HG02571 (cell line): ENCODE measurements around the gene ZDHHC6.
"Not testable (repeated sequence)": the region's sequence is repeated elsewhere in the genome, so short reads cannot be mapped to it uniquely, and the experiment has no call there.

ENCODE experiments used
- ATAC-seq: cut with Tn5 transposase; IDR thresholded peaks from one replicate; pipeline ENCODE4 v1.9.1; 2021; ENCODE audit warnings: mild to moderate bottlenecking, moderate library complexity; ENCODE audit not compliant: unreplicated experiment

The ZDHHC6 gene, protein sequence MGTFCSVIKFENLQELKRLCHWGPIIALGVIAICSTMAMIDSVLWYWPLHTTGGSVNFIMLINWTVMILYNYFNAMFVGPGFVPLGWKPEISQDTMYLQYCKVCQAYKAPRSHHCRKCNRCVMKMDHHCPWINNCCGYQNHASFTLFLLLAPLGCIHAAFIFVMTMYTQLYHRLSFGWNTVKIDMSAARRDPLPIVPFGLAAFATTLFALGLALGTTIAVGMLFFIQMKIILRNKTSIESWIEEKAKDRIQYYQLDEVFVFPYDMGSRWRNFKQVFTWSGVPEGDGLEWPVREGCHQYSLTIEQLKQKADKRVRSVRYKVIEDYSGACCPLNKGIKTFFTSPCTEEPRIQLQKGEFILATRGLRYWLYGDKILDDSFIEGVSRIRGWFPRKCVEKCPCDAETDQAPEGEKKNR

DNA sequence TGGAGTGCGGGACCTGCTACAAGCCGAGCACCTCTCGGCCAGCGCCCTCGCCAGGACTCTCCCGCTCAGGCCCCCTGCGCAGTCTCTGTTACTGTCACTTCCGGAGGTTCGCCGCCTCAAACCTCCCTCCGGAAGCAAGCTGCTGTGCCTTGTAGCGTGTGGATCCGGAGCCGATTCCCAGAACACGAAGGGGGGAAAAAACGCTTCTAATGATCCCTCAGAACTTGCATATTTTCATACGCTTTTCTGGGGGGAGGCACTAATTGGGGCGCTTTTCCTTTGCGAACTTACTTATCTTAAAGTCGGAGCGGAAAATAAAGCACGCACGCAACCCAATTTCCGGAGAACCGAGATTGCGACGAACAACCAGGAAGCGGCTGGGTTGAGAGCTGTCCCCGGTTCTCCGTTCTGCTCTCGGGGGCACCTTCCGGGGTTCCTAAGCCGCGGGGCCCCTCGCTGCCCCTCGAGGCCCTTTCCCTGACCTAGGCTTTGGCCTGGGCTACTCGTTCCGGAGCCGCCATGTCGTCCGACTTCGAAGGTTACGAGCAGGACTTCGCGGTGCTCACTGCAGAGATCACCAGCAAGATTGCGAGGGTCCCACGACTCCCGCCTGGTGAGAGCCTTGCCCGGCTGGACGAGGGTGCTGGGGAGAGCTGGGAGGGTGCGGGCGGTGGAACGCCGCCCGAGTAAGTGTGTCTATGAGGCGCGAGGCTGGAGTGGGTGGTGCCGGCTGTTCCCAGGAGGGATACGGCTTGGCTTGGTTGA lies at the start of gene ZDHHC6, which contains the start of gene VTI1A:
Gene ZDHHC6 (minus strand): TSS at position 60 of the 765 bp plus-strand sequence. CDS start 1,478 bp downstream, outside the sequence.
Gene VTI1A (plus strand): TSS at position 361 of the 765 bp plus-strand sequence. CDS start 159 bp downstream, at position 520.
- ATAC-seq = peak; percentile 93

DNA sequence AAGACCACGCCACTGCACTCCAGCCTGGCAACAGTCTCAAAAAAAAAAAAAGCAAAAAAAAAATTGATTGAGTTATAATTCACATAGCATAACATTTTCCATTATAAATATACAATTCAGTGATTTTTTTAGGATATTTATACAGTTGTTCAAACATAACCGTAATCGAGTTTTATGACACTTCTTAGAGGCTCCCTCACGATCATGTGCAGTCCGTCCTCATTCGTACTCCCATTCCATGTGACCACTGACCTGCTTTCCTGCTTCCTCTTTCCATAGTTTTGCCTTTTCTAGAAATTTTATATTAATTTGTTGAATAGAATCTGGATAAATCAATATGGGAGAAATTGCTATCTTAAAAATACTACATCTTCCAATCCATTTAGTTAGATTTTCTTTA lies 46.0 kb upstream of the ZDHHC6 start:
- no peak for ATAC-seq

DNA sequence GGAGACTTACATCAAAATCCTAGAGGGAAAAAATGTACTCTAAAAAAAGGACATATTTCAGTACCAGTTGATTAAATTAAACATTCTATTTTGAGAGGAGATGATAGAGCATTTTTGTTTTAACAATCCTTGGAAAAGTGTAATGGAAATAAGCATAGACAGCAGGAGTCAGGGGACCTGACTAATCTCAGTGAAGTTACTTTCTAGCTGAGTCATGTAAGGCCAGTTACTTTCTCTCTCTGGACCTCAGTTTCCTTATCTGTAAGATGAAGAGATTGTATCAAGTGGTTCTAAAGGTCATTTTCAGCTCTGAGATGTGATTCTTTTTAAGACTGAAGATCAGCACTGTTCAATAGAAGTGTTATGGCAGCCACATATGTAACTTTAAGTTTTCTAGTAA lies 44.4 kb upstream of the ZDHHC6 start:
- ATAC-seq = no peak

- ATAC-seq = no peak
Observed at GRCh38 chr10:112490545-112490944, 43.8 kb upstream of the ZDHHC6 start.

DNA sequence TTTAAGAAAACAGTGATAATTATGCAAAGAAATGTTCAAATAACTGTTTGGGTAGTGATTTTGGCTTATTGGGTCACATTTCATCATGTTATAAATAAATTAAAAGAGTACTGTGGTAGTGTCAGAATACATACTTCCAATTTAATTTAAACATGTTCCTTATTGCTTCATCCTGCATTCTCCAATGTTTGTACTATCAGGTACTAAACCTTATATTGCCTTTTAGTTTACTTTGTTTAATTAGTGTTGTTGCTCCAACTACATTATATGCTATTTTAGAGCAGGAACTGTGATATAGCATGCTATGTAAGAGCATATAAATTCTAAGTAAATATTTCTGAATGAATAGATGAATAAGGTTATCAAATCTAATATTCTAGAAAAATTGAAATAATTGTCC lies 41.2 kb upstream of the ZDHHC6 start:
- ATAC-seq = no peak

DNA sequence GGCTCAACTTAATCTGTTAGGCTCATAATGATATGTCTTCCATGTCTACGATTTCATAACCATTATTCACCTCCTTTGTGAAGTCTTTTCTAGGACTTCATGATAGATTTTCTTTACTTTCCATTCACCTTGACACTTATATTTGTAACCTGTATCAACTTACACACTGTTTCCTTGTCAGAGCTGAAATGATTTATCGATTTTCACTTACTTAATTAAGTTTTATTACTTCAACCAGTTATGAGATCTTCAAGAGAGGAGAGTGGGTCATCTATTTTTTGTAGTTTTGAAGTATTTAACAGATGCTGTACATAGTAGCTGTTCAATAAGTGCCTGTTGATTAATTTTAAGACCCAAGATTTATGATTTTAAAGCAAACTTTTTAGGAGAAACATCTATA lies 37.7 kb upstream of the ZDHHC6 start:
- ATAC-seq = no peak

GRCh38 chr10:112481602-112482001 lies 34.9 kb upstream of the ZDHHC6 start:
- ATAC-seq = no peak

- ATAC-seq = no peak
Observed at GRCh38 chr10:112475575-112476218, 29.0 kb upstream of the ZDHHC6 start.

- ATAC-seq = peak; percentile 54
Observed at GRCh38 chr10:112471878-112472487, 25.3 kb upstream of the ZDHHC6 start.

- ATAC-seq = no peak
Observed at GRCh38 chr10:112467541-112468075, 20.9 kb upstream of the ZDHHC6 start.

GRCh38 chr10:112466802-112467201 lies 20.1 kb upstream of the ZDHHC6 start:
- ATAC-seq = no peak

GRCh38 chr10:112465299-112465883 lies 18.7 kb upstream of the ZDHHC6 start:
- ATAC-seq = no peak

GRCh38 chr10:112464074-112464473 lies 17.4 kb upstream of the ZDHHC6 start:
- ATAC-seq = not testable (repeated sequence)

- no peak for ATAC-seq
Observed at GRCh38 chr10:112461029-112461887, 14.5 kb upstream of the ZDHHC6 start.

DNA sequence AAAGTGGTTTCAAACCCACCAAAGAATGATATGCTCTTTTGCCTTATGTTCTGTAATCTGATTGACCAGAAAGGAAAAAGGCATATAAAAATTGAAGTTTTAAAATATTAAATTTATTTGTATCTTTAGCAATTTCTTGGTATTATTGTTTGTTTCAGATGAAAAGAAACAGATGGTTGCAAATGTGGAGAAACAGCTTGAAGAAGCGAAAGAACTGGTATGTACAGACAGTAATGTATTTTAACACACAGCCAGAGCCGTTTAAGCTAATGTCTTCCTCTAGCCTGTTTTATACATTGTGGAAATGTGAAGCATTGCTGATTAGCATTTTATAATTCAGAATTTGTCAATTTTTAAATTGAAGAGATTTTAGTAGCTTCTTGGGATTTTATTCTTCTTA lies 13.7 kb upstream of the ZDHHC6 start:
- no peak for ATAC-seq

DNA sequence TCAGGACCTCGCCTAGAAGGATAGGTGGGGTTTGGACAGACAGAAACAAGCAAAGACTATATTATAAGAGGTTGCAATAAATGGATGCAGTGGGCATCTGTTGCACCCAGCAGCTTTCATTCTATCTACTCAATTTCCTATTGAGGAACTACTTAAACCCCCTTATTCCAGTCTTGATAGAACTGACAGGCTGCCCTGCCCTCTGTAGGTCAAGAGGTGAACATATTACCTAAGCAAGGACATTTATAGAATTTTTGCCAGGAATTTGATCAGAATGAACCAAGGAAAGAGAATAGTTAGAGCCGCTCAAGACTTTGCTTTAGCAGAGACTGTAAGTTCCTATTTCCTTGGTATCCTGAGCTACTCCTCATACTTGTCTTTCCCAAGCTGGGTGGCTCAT lies 9.8 kb upstream of the ZDHHC6 start:
- ATAC-seq = no peak

DNA sequence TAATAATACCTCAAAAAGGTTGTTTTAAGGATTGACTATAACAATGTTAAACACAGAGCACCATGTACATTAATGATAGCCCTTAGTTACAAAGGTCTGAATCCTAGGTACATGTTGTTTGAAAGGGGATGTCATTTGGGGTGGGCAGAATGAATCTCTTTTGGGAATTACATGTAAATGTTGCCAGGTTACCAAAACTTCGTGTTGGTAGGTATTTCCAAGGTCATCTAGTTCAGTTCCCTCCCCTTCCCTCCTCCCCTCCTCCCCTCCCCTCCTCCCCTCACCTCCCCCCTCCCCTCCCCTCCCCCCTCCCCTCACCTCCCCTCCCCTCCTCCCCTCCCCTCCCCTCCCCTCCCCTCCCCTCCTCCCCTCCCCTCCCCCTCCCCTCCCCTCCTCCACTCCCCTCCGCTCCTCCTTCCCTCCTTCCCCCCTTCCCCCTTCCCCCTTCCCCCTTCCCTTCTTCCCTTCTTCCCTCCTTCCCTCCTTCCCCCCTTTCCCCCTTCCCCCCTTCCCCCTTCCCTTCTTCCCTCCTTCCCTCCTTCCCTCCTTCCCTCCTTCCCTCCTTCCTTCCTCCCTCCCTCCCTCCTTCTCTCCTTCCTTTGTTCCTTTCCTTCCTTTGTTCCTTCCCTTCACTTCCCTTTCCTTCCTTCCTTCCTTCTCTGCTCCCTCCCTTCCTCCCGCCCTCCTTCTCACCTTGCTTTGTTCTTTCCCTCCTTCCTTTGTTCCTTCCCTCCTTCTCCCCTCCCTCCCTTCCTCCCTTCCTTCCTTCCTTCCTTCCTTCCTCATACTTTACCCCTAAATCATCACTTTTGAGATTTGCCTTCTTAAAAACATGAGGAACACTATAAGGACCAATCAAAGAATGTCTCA lies 8.4 kb upstream of the ZDHHC6 start:
- no peak for ATAC-seq

- ATAC-seq = no peak
Observed at GRCh38 chr10:112448888-112449287, 2.2 kb upstream of the ZDHHC6 start.

- ATAC-seq = no peak
Observed at GRCh38 chr10:112447620-112447928, 860 bp upstream of the ZDHHC6 start.
